PFSK-1 (cell line): Measurements from ENCODE around the gene MYBPC1. TPM values are rescaled to one million over a fixed set of nuclear protein-coding genes. Genes with fewer than 3 reads are reported as not detected.

ENCODE experiments used
- FOXP2 ChIP-seq: optimal IDR thresholded peaks from 2 replicates; pipeline ENCODE3; 2011; ENCODE audit warnings: borderline replicate concordance, control low read depth, inconsistent platforms; ENCODE audit not compliant: insufficient read depth; ENCODE audit errors: extremely low read length, extremely low read depth
- POLR2AphosphoS5 ChIP-seq: IDR thresholded peaks from 2 replicates; pipeline ENCODE4 v1.6.1; 2012; ENCODE audit warnings: low read depth, mild to moderate bottlenecking, control low read depth, low read length, moderate library complexity
- SIN3A ChIP-seq: IDR thresholded peaks from 2 replicates; pipeline ENCODE4 v1.6.1; 2012; ENCODE audit warnings: mild to moderate bottlenecking, low read length, moderate library complexity, borderline replicate concordance; ENCODE audit not compliant: insufficient read depth
- TAF1 ChIP-seq: IDR thresholded peaks from 2 replicates; pipeline ENCODE4 v1.6.1; 2012; ENCODE audit warnings: low read length, control low read depth, borderline replicate concordance; ENCODE audit not compliant: insufficient read depth
- polyA plus RNA-seq: library from polyadenylated mRNA; unstranded; fragments of >200 nt; gene quantifications from one replicate; pipeline ENCODE4 v1.2.1, GENCODE V29; 2012; ENCODE audit warnings: low read depth, missing spikeins; ENCODE audit not compliant: insufficient read length
- TF ChIP-seq, protein P1 (sequence below), 2 experiments: IDR thresholded peaks; 2 replicates each; pipeline versions ENCODE4 v1.6.1 to v1.8.0; 2011 to 2012; ENCODE audit warnings: low read depth in 2 of 2, low read length in 2 of 2, control low read depth in 1 of 2, inconsistent platforms in 1 of 2, mild to moderate bottlenecking in 1 of 2, moderate library complexity in 1 of 2; ENCODE audit not compliant: insufficient read depth in 1 of 2

MYBPC1 gene, protein sequence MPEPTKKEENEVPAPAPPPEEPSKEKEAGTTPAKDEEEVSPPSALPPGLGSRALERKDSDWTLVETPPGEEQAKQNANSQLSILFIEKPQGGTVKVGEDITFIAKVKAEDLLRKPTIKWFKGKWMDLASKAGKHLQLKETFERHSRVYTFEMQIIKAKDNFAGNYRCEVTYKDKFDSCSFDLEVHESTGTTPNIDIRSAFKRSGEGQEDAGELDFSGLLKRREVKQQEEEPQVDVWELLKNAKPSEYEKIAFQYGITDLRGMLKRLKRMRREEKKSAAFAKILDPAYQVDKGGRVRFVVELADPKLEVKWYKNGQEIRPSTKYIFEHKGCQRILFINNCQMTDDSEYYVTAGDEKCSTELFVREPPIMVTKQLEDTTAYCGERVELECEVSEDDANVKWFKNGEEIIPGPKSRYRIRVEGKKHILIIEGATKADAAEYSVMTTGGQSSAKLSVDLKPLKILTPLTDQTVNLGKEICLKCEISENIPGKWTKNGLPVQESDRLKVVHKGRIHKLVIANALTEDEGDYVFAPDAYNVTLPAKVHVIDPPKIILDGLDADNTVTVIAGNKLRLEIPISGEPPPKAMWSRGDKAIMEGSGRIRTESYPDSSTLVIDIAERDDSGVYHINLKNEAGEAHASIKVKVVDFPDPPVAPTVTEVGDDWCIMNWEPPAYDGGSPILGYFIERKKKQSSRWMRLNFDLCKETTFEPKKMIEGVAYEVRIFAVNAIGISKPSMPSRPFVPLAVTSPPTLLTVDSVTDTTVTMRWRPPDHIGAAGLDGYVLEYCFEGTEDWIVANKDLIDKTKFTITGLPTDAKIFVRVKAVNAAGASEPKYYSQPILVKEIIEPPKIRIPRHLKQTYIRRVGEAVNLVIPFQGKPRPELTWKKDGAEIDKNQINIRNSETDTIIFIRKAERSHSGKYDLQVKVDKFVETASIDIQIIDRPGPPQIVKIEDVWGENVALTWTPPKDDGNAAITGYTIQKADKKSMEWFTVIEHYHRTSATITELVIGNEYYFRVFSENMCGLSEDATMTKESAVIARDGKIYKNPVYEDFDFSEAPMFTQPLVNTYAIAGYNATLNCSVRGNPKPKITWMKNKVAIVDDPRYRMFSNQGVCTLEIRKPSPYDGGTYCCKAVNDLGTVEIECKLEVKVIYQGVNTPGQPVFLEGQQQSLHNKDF
- polyA plus RNA-seq = not detected

DNA sequence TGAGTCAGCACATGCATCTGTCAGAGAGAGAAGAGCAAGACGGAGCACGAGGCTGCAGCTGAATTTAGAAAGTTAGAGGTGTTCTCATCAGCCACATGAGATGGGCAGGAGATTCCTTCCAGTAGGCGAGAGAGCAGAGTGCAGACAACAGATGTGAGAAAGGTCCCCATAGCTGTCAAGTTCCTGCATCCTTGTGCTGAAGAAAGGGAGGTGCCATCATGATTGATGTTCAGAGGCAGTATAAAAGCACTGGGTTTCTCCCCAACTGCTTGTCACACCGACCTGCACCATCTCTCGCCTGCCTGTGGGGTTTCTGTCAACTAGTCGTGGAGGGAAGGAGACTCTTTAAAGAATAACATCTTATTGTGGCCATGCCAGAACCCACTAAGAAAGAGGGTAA lies at the start of gene MYBPC1:
TSS of gene MYBPC1 (plus strand) at position 272 of the 400 bp plus-strand sequence. CDS start at position 372, 100 bp downstream.
- TF ChIP-seq, protein P1, sequence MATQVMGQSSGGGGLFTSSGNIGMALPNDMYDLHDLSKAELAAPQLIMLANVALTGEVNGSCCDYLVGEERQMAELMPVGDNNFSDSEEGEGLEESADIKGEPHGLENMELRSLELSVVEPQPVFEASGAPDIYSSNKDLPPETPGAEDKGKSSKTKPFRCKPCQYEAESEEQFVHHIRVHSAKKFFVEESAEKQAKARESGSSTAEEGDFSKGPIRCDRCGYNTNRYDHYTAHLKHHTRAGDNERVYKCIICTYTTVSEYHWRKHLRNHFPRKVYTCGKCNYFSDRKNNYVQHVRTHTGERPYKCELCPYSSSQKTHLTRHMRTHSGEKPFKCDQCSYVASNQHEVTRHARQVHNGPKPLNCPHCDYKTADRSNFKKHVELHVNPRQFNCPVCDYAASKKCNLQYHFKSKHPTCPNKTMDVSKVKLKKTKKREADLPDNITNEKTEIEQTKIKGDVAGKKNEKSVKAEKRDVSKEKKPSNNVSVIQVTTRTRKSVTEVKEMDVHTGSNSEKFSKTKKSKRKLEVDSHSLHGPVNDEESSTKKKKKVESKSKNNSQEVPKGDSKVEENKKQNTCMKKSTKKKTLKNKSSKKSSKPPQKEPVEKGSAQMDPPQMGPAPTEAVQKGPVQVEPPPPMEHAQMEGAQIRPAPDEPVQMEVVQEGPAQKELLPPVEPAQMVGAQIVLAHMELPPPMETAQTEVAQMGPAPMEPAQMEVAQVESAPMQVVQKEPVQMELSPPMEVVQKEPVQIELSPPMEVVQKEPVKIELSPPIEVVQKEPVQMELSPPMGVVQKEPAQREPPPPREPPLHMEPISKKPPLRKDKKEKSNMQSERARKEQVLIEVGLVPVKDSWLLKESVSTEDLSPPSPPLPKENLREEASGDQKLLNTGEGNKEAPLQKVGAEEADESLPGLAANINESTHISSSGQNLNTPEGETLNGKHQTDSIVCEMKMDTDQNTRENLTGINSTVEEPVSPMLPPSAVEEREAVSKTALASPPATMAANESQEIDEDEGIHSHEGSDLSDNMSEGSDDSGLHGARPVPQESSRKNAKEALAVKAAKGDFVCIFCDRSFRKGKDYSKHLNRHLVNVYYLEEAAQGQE (IDR thresholded peaks at IDR 0.05; ENCODE audit: insufficient read depth in 1 of 2, low read depth in 2 of 2, low read length in 2 of 2) = no peak
- TF ChIP-seq FOXP2 (no peak), SIN3A (no peak), POLR2AphosphoS5 (no peak), TAF1 (no peak)

DNA sequence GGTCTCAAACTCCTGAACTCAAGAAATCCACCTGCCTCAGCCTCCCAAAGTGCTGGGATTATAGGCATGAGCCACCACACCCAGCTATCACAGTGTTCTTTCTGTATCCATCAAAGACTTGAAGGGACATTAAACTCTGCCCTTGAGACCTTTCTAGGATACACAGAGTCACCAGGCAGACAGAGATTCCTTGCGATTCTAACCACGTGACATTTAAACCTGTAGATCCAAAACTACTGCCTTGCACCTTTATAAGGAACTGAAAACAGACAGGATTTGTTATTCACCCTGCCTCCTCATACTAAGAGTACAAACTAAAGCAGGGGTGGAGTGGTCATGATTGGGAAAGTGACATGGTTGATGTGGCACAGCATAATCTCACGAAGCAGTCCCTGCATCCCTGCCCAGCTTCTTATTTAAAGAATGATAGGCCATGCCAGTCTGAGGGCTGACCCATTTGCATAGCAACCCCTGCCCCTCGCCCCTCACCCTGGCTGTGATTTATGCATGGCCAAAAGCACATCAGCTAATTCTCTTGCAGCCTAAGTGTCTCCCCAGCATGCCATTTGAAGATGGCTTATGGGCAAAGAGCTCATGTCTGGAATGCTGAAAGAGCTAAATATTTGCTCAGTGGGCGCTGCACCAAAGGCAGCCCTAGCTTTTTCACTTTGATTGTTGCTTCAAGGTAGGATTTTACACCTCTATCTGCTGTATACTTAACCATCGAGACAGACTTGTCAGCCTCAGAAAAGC lies 43.2 kb upstream of the MYBPC1 start:
- TF ChIP-seq SIN3A = no peak

DNA sequence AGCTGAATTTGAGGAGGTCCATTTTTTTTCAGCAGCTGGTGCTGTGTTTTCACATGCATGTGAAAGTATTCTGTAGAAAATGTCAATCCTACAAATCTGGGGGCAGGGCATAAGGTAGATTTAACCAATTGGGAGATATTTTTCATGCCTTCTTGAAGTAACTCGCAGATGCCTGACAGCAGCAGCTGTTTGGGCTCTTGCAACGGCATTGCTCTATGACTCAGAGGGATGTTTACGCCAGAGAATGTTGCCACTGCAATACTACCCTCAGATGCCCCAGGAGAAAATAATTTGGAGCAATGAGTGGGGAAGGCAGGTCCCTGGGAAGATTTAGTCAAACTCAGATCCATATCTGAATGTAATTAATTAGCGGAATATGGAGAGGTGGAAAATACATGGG lies 42.5 kb upstream of the MYBPC1 start:
- TF ChIP-seq POLR2AphosphoS5 (no peak), FOXP2 (peak; percentile 14), TAF1 (no peak)

DNA sequence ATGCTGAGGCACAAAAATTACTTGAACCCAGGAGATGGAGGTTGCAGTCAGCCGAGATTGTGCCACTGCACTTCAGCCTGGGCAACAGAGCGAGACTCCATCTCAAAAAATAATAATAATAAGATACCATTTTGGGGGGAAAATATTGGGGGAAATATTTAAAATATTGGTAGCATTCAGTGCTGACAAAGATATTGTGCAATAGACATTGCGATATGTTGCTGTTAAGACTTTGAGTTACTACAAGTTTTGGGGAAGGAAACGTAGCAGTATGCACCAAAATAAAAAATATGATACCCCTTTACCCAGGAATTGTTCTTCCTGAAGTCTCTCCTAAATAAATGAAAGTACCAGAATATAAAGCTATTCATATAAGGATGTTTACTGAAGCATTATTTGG lies 37.7 kb upstream of the MYBPC1 start:
- no peak for TF ChIP-seq POLR2AphosphoS5
- no peak for TF ChIP-seq TAF1
- TF ChIP-seq, protein P1 (IDR thresholded peaks at IDR 0.05; ENCODE audit: insufficient read depth in 1 of 2, low read depth in 2 of 2, low read length in 2 of 2) = no peak
- no peak for TF ChIP-seq SIN3A
- no peak for TF ChIP-seq FOXP2

DNA sequence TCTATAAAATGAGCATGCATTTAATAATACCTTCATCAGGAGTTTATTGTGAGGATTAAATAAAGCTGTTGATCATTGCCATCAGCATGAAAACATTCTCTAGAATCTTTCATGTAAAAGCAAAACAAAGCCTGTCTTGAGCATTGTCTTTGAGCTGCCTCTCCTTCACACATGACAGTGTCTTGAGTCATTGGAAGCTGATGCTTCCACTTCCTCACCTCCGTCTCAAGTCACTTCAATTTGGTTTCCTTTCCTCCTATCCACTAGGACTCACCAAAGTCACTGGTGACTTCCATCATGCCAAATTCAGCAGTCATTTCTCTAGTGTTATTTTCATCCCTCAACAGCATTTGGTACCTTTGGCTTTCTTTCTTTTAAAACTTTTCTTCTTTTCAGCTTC lies 31.6 kb upstream of the MYBPC1 start:
- TF ChIP-seq, protein P1 (IDR thresholded peaks at IDR 0.05; ENCODE audit: insufficient read depth in 1 of 2, low read depth in 2 of 2, low read length in 2 of 2) = no peak
- TF ChIP-seq POLR2AphosphoS5 = no peak
- TF ChIP-seq FOXP2 = no peak
- TF ChIP-seq SIN3A = no peak
- TF ChIP-seq TAF1 = no peak
